Astrocyte of the spinal cord (primary cell): ENCODE data around the gene ITFG1.

Experiments
- DNase-seq: peaks from one replicate; pipeline ENCODE4 v3.0.0; 2011; ENCODE audit warnings: low read depth, low spot score
- H3K4me3 ChIP-seq: 2 replicates; pipeline ENCODE4 v1.5.1; 2011; ENCODE audit warnings: low read depth, mild to moderate bottlenecking, low read length, moderate library complexity
- CTCF ChIP-seq: IDR thresholded peaks from 2 replicates; pipeline ENCODE4 v1.5.1; 2012; ENCODE audit warnings: low read depth, mild to moderate bottlenecking, low read length, inconsistent platforms
- in situ Hi-C: cut with HindIII; loops from 2 replicates; pipeline ENCODE4 v1.10.0; 2017; ENCODE audit warnings: low sequenced_read_pairs

Gene ITFG1

GRCh38 chr16:47309581-47310312 lies 151.1 kb downstream of the ITFG1 start:
- in situ Hi-C loops = no loop called here
- TF ChIP-seq CTCF = no peak
- H3K4me3 ChIP-seq = no peak overlapping the region
- peak; percentile 8 for DNase-seq

- in situ Hi-C loops = no loop called here
- no peak for TF ChIP-seq CTCF
- no peak for DNase-seq
- H3K4me3 ChIP-seq = no peak overlapping the region
These were observed 152.3 kb downstream of the ITFG1 start for GRCh38 chr16:47308601-47309000.

GRCh38 chr16:47304563-47304962 lies 156.3 kb downstream of the ITFG1 start:
- H3K4me3 ChIP-seq = no peak overlapping the region
- no peak for TF ChIP-seq CTCF
- DNase-seq = no peak
- in situ Hi-C loops = no loop called here

- in situ Hi-C loops = no loop called here
- DNase-seq = no peak
- no peak overlapping the region for H3K4me3 ChIP-seq
- TF ChIP-seq CTCF = no peak
These were observed 161.3 kb downstream of the ITFG1 start for GRCh38 chr16:47299587-47299986.

GRCh38 chr16:47284999-47285398 lies 175.9 kb downstream of the ITFG1 start:
- no peak overlapping the region for H3K4me3 ChIP-seq
- DNase-seq = no peak
- in situ Hi-C loops = no loop called here
- no peak for TF ChIP-seq CTCF

- no peak for DNase-seq
- no peak overlapping the region for H3K4me3 ChIP-seq
- in situ Hi-C loops = no loop called here
- TF ChIP-seq CTCF = no peak
These were observed 182.4 kb downstream of the ITFG1 start for GRCh38 chr16:47278306-47278970.
